ENCODE measurements around the gene GREB1. TPM values are rescaled to one million over a fixed set of nuclear protein-coding genes. Genes with fewer than 3 reads are reported as not detected.

Gene GREB1
- total RNA-seq, 1 donor from 2014 or later = 6.9 TPM

DNA sequence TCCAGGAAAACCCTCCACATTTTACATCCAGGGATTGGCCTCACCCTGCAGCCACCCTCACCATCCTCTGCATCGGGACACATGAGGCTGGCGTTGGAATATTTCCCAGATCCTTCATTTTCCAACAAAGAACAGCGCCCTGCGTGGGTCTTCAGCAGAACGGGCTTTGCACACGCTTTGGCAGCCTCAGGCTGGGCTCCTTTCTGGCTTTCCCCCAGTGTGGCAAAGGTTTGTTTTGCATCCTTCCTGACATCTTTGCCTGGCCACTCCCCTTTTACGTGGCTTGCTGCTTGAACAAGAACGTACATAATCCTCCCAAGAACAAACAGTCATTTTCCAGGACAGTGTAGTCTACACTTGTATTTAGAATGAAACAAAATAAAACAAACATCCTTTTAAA lies 25.6 kb upstream of the GREB1 start:
- peak; percentile 40 for DNase-seq

DNA sequence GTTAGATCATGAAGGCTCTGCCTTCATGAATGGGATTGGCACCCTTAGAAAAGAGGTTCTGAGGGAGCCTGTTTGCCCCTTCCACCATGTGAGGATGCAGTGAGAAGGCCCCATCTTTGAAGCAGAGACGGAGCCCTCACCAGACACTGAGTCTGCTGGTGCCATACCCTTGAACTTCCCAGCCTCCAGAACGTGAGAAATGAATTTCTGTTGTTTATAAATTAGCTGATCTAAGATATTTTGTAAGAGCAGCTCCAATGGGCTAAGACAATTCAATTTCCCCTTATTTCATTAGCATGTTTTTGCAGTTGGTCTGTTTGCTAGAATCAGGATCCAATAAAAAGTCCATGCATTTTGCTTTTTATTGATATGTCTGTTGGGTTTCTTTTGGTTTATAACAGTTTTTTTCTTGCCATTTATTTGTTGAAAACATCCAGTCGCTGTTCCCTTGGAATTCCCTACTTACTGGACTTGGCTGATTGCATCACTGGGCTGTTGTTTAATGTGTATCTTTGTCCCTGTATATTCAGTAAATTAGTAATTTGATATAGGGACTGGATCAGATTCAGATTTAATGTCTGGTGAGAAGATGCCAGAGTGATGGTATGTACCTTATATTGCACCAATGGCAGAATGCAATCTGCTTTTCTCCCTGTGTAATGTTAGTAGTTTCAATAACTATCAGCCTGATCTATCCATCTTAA lies 24.0 kb upstream of the GREB1 start:
- DNase-seq = no peak

DNA sequence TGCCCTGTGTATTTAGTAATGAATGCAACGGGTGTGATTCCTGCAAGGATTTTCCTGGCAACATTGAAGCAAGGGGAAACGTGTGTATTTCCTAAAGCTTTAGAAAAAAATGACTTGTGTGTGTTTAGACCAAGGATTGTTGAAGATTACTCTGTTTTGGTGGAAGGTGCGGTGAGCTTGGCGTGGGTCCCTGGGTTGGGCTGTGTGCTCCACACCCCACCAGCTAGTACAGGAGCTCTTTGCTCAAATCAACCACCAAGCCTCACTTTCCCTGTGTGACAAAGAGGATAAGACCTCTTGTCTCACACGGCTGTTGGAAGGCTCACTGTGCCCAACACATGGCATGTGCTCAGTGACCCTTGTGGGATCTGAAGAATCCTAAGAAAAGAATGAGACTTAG lies 21.4 kb upstream of the GREB1 start:
- no peak for DNase-seq

DNA sequence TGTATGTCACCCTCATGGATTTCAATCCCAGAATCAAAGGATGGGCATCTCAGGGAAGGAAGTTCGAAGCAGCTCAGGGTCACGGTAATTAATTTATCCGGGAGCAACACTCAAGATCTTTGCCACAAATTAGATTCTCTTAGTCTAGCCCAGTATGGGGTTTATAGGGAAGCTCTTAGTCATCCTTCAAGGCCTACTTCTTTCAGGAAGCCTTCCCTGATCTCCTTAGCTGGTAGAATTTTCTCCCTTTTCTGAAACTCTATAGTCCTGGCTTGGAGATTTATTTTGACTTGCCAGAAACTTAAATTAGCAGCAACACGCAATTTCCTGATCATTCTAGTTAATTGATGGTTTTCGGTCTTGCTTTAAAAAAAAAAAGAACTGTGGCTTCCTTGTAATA lies 20.5 kb upstream of the GREB1 start:
- no peak for DNase-seq

DNA sequence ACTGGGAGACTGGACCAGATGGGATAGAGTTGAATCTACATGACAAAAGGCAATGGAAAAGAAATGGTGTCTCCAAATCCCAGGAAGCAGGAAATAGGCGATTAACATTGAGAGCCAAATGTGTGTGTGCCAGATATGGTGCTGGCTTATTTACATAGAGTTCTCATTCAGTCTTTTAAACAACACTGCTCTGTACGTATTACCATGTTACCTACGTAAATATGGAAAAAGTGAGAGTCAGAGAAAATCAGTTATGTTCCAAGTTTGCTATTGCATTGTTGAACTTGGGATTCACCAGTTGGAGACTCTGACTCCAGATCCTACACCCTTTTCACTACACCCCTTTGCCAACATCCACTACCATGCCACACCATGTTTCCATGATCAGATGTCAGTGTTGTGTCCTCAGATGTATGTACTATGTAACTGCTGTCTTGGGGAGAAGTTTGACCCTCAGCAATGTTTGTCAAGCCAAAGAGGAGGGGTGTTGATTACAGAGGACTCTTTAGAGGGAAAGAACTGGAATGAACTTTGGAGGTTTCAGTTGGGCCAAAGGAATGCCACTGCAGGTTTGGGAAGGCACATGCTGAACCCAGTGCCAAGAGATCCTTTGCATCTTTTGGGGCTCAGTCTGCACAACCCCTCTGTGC lies 19.6 kb upstream of the GREB1 start:
- DNase-seq = no peak

DNA sequence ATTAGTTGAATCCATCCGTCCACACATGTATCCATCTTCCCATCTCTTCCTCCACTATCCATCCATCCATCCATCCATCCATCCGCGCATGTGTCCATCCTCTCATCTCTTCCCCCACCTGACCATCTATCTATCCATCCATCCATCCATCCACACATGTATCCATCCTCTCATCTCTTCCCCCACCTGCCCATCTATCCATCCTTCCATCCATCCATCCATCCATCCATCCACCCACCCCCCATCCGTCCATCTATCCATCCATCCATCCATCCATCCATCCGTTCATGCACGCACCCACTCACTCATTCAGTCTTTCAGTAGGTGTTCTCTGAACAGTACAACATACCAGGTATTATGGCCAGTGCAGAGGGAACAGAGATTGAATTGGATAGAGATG lies 18.9 kb upstream of the GREB1 start:
- no peak for DNase-seq

DNA sequence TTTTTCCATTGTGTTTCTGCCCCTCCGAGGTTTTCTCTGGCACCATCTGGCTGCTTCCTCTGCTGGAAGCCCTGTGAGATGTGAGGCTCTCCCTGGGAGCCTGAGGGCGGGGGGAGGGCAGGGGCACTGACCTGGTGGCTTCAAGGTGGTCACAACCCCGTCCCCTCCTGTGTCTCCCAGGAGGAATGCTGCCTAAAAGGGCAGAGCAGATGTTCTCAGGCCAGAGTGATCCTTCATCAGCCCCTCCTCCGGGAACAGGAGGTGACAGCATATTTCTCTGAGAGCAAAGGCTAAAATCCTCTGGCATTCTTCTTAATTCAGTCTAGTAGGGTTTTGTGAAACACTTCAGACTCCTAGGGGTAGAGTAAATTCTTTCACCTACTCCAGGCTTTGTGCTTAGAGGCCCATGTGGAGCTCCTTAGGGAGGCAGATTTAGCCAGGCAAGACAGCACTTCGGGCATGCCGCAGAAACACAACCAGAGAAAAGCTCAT lies 18.3 kb upstream of the GREB1 start:
- no peak for DNase-seq

DNA sequence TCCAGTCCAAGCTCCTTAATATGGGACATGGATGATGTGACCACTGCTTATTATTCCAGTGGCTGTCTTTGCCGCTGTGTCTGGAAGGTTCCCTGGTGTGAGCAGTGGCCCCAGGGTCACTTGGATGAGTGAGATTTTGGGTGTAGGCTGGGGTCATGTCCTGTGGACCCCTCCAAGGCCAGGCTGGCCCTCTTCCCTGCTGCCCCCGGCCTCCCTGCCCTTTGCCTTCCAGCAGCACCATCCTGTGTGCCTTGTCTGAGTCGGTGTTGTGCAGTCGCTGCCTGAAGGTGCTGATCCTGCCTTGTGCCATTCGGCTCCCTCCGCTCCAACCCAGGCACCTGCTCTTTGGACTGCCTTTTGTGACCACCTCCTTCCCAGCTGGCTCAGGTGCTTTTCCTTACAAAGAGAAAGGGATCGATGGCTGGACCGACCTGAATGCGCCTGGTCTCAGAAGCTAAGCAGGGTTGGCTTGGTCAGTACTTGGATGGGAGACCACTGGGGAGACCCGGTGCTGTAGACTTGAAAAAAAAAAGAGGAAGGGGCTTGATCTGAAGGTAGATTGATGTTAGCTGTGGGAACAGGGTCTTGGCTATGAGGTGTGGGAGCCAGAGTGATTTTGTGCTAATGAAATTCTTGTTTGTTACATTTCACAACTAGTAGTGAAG lies 16.7 kb upstream of the GREB1 start:
- DNase-seq = no peak

DNA sequence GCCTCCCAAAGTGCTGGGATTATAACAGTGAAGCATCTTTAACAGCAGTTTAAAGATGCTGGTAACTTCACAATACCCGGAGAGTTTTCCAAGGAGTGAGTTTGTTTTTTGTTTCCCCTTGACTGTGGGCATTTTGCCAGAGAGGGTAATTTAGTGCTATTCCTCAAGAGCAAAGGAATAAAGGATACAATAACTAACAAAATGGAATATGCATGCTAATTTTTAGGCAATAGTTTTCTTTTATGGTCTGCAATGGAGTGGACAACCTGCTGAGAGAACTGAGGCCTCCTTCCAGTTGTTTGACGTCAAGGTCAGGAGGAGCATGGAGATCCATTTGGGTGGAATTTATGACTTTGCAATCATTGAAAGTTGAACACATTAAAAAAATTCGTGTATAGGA lies 15.9 kb upstream of the GREB1 start:
- no peak for DNase-seq

DNA sequence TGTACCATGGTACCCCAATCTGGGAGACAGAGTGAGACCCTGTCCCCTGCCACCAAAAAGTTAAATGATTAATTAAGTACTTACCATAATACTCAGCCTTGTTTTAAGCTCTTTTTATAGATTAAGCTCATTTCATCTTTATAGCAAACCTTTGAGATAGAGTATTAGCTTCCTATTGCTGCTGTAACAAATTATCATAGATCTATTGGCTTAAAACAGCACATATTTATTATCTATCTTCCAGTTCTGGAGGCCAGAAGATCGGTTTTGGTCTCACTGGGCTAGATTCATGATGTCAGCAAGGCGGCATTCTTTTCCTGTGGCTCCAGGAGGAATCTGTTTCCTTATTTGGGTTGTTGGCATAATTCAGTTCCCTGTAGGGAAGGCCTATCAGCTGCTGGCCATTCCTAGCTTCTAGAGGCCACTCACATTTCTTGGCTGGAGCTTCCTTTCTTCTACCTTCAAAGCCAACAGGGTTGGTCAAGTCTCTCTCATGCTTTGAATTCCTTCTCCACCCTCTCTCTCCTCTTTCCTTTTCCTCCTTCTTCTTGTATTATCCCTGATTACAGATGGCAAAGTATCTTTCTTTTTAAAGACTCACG lies 13.7 kb upstream of the GREB1 start:
- no peak for DNase-seq

DNA sequence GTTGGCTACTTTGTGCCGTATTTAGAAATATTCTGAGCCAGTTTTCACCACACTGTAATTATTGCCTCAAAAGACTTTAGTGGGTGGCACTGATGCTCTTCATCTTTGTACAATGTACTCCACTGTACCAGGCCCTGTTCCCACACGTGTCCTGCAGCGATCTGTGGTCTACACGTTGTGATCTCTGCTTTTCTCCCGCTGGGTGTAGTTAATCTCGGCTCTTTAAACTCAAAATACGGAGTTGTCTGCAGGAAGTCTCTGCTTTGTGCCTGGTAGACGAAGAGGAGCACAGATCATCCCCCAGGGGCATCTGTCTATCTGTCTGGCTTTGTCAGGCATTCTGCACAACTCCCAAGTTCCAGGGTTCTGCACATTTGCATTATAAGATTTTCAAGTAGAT lies 12.1 kb upstream of the GREB1 start:
- no peak for DNase-seq

DNA sequence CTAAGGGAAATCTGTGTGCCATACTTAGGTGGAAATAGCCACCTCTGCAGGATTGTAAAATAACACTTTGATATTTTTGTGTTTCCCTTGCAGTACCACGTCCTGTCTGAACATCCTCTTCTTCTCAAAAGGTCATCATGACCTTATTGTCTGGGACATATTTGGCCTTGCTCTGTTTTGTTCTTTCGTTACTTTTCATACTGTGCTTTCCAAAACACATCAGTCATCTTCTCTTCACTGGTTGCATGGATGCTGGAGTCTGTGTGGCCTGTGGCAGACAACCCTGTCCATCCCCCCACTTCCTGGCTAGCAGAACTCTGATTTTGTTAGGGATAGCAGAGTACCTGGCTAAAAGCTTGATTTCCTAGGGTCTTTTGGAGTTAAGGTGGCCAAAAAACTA lies 9.4 kb upstream of the GREB1 start:
- no peak for DNase-seq

DNA sequence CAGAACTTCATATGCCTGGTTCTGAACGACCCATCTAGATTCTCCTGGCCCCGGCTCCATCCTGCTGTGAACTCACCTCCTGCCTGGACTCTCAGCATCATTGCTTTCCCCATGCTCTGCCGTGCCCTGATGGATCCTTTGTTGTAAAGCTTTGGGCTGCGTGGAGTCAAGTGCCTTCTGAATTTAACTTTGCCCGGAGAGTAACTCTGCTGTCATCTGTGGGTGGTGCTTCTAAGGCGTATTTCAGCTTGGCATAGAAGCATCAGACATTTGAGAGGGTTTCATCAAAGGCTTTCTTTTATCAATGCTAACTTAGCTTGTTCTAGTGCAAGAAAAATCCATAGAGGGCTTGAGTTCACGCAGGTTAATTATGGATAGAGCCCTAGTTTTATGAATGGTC lies 8.1 kb upstream of the GREB1 start:
- DNase-seq = no peak

DNA sequence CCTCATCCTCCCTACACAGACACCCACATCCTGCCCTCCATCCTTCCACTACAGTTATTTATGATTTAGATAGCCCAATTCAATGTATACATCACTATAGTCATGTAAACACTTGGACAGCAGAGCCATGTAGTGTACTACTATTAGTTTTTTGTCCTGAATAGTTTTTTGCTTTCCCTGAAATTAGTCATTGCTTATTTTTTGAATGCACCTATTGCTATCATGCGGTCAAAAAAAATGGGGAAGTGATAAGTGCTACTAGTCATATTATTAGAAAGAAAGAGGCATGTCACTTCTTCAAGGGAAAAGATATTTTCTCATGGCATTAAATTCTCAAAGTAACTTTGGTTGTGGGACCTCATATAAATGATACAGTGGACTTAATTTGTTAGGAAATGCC lies 6.8 kb upstream of the GREB1 start:
- DNase-seq = no peak

DNA sequence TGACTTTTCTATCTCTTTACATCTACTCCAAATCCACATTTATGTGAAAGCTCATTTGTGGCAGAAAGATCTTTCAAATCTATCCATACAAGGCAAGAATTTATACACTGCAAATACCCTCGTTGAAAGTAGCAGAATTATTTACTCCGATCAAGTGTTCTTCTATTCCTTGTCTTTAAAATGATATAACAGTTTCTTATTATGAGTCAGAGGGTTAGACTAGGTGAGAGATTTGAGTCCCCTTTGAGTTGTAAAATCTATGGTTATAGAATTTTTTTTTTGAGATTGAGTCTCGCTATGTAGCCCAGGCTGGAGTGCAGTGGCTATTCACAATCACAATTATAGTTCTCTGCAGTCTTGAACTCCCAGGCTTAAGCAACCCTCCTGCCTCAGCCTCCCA lies 5.6 kb upstream of the GREB1 start:
- DNase-seq = no peak

DNA sequence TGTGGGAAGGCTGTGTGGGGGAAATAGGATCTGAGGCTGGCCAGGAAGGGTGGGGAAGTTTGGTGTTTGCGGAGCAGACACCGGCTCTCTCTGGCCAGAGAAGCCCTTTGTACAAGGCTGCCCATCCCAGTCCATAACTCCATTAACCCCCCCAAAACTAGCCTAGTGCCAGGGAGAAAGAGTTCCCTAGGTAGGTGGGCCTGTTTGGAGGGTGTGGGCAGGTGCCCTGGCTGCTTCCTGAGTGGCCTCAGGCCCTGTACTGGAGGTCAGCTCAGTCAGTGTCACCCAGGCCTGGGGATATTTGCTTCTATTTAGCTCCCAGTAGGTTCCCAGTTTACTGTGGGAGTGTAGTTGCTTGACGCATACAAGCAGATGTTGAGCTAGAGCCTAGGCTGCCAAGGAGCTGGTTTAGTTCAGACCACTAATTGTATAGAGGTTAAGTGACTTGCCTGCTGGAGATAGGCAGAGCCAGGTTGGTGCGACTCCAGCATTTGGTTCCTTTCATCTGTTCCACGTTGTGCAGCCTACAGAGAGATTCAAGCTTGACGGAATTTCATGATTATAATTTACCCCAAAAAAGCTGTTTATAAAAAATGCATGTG lies 2.9 kb upstream of the GREB1 start:
- DNase-seq = no peak

DNA sequence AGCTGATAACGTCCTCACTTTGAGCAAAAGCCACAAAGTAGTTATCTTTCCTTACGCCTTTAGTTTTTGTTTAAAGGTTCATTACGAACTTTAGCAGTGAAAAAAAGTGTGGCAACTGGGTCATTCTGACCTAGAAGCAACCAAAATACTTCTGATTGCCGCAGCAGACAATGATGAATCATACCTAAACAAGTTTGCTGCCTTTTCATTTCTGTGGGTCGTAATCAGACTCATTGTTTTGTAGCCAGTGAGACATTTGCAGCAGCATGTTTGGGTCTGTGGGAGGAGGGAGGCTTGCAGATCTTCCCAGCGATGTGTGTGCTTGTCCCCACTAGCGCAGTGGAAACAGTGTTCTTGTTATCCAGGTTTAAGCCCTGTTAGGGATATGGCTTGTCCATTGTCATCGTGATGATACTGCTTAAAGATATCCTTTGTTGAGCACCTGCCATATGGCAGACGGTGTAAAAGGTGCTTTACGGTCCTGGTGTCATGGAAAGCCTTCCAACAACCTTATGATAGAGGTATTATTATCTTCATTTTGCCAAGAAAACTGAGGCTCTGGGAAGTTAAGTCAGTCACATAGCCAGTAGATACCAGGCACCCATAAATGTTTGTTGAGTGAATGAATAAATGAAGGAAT lies 1.3 kb upstream of the GREB1 start:
- DNase-seq = no peak

DNA sequence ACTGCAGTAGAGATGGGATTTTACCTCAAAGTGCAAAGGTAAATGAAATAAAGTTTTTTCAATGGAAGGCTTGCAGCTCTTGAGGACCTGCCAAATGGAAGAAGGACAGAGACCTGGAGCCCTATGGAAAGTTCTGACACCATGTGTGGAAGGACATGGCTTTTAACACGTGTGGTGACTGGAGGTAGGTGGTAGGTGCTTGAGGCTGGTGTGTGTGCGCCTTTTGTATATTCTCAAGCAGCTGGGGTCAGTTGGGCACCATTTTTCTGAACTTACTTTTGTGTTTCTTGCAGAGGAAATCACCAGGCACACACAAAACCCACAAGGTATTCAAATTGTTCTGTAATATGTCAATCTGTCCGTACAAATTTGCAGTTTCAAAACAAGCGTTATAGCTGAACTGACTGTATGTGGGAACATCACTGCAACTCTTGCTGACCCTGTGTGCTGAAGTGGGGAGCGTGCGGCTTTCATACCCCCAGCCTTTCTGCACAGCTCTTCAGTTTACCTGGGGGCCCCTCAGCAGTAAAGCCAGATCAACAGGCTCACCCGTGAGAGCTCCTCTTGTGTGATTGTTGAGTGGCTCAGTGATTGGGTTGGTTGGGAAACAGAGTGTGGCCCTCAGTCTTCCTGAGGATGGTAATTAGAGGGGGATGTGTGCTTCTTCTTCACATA lies 363 bp downstream of the GREB1 start:
- DNase-seq = no peak

DNA sequence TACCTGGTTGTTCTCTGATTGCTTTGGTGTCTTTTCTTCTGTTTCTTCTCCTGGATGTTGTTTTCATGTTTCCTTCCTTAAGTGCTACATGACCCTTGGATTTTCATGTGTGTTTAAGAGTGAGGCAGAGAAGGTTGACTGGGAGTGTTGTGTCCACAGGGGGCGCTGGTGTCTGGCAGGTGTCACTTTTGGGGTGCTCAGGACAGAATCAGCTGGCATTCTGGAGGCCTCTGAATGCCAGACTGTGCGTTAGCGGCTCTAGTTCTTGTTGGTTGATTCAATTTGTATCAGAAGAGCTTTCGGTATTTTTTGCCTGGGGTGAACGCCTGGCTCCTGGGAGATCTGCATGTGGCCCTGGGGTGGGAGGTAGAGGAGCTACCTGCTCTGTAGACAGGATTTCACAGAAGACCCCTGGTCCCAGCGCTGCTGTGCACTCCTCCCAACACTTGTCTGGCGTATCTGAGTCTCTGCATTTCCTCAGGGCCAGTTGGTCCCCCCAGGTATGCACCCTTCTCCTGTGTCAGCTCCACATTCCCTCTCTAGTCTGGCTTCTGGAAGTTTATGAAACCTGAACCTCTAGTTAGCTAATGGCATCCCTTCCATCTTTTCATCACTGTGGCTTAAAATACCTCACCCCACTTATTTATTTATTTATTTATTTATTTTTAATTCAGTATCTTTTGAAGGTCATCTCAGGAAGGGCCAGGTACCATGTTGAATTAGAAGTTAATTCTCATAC lies 1.1 kb downstream of the GREB1 start:
- DNase-seq = peak; percentile 27

DNA sequence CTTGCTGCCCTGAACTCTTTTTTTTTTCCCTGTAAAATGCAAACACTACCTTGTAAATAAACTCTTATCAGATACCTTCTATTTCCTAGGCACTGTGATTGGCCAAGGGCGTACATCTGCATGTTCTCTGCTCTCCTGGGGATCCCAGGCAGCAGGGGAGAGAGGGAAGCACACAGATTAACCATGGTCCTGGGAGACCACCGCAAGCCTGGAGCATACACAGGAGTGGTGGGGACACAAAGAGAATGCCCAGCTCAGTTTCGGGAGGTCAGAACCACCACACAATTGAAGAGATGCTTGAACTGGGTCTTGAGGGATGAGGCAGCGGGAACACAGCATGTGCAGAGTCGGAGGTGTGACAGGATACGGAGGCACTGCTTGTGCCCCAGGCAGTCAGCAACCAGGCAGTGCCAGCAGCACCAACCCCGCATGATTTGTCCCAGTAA lies 2.1 kb downstream of the GREB1 start:
- DNase-seq = no peak

DNA sequence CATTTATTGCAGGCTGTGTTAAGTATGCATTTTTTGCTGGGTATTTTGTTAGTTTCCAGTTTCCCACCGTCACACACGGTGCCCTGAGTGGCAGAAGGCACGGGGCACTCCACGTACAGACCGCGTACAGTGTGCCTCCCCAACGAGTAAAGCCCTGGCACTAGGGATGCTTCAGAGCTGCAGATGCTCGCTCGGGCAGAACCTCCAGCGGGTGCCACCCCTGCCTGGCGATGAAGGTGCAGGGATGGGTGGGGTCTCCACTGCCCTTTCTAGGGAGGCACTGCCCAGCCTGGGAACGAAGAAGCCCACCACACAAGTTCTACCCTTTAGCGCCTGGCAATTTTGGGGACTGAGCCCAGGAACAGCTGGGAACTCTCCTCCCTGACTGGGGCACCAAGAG lies 4.1 kb downstream of the GREB1 start:
- no peak for DNase-seq

All from tongue (tissue), 2 donors.